Suppressor macrophage treated with lipopolysaccharide for 4 hours (primary cell): Measurements from ENCODE around the gene CPTP.

Experiments
- DNase-seq: peaks from one replicate; pipeline ENCODE4 v3.0.0-alpha.2; 2020

CPTP gene

DNA sequence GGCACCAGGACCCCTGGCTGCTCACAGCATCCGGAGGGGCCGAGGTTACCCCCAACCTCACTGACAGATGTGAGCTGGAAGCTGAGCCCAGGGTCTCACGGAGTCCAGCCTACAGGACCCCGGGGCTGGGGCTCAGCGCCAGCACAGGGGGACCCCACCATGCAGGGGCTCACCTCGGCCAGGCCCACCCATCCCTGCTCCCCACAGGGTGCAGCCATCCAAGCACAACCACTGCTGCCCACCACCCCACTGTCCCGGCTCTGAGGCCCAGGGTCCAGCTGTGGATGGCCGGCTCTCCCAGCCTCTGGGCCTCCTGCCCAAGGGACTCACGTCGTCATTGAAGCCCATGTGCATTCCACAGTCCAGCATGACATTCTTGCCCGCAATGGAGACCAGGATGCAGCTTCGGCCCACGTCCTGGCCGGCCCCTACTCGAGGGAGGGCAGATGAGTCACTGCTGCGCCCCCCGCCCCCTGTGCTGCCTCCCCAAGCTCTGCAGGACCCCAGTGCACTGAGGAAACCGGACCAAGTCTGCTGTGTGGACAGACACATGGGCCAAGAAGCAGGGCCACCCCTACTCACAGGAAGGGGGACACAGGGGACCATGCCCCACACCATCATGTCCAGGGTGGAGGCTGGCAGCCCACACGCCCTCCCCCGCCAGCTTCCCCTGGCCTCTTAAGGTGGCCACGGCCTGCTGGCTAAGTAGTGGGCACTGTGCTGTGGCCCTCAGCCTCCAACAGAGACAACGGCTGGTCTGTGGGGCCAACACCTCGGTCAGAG lies 3.7 kb upstream of the CPTP start:
- no peak for DNase-seq

DNA sequence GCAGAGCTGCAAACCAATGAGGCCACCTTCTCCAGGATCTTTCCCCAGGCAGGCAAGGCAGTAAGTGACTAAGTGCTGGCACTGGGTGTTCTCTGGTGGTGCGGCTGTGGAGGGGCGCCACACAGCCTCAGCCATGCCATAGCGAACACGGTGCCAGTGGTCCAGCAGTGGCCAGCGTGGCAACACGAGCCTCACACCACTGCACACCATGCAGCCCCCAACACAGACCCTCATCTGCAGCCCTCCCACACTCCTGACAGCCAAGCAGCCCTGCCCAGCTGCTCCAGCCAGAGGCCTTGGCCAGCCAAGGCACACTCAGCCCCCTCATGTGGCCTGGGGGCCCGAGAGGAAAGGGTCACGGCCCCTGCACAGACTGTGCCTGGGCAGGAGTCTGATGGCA lies 3.1 kb upstream of the CPTP start:
- DNase-seq: no peak

DNA sequence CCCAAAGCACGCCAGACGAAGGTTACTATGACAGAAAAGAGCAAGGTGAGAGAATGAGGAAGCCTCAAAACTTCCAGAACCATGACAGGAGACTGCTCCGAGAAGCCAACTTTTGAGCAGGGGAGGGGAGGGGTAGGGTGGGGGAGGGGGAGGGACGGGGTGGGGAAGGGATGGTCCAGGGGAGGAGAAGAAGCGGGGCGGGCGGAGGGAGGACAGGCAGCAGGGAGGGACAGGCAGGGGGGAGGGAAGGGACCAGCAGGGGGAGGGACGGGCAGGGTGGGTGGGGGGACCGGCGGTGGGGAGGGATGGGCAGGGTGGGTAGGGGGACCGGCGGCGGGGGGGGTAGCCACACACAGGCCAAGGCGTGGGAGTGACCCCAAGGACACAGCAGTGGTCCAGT lies 2.2 kb upstream of the CPTP start:
- no peak for DNase-seq

DNA sequence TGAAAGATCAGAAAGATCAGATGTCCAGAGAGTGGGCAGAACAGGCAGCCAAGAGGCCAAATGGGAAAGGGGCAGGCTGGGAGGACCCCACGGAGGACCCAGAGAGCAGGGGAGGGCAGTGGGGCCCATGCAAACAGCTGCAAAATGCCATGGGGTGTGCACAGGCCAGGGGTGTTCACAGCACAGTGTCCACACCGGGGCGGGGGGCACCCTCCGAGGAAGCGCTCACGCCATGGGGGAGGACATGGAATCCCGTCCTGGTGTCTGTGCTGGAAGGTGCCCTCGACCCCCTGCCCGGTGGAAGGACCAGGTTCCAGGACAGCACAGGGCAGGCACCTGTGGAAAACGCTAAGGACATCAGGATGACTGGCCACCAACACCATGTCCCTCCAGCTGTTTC lies 1.6 kb upstream of the CPTP start:
- no peak for DNase-seq

DNA sequence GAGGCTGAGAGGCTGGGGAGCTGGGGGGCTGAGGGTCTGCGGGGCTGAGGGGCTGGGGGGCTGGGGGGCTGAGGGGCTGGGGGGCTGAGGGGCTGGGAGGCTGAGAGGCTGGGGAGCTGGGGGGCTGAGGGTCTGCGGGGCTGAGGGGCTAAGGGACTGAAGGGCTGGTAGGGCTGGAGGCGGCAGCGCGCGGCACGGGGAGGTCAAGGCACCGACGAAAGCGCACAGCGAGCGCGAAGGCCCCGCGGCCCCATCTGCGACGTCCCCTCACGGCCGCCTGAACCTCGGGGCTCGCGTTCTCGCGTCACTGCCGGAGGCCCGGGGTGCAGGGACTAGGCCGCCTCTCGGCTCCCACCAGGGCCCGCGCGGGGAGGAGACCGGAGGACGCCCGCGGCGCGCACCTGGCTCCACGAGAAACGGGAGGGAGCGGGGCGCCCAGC lies 498 bp upstream of the CPTP start:
- no peak for DNase-seq

DNA sequence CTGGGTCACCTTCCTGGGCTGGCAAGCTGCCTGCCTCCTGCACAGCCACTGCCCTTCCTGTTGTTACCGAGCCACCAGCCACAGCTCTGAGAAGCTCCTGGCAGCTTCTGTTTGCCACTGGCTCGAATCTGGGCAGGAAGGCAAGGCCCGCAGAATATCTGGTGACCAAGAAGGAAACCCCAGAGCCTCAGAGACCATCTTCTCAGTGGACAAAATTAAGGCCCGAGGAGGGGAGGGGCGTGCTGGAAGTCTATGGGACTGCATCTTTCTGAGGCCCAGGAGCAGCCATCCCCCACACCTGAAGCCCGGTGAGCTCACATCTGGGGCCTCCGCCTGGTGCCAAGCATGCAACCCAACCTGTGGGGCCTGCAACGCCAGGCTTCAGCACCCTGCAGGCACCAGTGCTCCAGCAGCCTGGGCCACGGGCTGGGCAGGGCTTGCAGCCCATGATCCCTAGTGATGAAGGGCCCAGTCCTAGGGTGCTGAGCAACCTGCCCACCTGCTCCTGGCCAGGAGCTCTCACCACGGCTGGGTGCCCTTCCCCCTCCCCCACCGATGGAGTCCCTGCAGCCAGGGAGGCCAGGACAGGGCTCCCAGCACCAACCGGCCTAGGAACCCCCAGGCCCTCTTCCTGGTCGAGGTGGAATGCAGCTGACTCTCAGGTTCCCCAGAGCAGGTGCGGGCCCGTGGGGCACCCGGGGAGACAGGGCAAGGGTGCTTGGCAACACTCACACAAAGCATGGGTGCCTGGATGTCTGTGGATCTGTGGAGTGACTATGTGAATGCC lies 879 bp downstream of the CPTP start:
- no peak for DNase-seq

DNA sequence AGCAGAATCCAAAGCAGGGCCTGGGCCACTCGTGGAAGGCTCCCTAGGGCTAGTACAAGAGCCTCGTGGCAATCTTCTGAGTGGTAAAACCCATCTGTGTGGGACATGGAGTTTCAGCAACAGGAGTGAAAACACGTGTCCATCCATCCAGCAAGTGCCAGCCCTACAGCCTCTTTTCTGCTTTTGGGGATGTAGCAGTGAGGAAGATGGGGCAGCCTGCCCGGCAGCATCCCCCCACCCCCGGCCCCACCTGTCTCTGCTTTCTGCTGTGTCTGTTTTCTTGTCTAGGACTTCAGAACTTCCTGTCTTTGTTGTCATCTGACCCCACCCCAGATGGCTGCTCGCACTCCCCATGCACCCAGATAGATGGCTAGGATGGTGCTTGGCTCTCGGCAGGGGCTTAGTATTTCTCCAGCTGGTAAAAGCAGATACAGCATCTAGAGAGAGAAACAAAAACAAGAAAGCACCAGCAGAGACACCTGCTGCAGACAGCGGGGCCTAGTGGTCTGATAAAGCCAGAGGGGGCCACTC lies 1.5 kb downstream of the CPTP start:
- no peak for DNase-seq

DNA sequence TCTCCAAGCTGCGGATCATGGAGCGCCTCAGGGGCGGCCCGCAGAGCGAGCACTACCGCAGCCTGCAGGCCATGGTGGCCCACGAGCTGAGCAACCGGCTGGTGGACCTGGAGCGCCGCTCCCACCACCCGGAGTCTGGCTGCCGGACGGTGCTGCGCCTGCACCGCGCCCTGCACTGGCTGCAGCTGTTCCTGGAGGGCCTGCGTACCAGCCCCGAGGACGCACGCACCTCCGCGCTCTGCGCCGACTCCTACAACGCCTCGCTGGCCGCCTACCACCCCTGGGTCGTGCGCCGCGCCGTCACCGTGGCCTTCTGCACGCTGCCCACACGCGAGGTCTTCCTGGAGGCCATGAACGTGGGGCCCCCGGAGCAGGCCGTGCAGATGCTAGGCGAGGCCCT lies 2.7 kb downstream of the CPTP start:
- DNase-seq: no peak

DNA sequence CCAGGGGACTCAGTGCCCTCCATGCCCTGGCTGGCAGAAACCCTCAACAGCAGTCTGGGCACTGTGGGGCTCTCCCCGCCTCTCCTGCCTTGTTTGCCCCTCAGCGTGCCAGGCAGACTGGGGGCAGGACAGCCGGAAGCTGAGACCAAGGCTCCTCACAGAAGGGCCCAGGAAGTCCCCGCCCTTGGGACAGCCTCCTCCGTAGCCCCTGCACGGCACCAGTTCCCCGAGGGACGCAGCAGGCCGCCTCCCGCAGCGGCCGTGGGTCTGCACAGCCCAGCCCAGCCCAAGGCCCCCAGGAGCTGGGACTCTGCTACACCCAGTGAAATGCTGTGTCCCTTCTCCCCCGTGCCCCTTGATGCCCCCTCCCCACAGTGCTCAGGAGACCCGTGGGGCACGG lies 3.7 kb downstream of the CPTP start:
- no peak for DNase-seq

DNA sequence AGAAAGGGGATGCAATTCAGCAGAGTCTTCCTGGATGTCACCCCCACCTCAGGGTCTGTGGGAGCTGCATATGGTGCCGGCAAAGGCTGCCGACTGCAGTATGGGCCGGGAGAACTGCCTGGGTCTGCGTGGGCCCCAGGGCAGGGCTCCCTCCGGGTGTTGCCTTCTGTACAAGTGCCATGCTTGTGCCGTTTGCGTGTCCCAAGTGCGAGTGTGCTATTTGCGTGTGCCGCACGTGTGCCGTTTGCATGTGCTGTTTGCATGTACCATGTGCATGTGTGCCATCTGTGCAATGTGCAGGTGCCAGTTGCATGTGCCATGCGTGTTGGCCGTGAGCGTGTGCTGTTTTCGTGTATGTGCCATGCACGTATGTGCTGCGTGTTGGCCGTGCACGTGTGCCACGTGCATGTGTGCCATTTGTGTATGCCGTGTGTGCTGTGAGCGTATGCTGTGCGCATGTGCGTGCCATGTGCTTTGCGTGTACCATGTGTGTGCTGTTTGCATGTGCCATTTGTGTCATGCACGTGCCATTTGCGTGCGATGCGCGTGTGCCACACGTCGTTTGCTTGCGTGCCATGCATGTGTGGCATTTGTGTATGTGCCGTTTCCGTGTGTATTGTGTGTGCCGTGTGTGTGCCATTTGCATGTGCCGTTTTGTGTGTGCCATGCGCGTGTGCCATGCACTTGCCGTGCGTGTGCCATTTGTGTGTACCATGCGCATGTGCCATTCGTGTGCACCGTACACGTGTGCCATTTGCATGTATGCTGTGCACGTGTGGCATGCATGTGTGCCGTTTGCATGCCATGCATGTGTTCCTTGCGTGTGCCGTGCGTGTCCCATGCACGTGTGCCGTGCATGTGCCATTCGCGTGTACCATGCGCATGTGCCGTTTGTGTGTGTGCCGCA lies 5.0 kb downstream of the CPTP start:
- DNase-seq: no peak

DNA sequence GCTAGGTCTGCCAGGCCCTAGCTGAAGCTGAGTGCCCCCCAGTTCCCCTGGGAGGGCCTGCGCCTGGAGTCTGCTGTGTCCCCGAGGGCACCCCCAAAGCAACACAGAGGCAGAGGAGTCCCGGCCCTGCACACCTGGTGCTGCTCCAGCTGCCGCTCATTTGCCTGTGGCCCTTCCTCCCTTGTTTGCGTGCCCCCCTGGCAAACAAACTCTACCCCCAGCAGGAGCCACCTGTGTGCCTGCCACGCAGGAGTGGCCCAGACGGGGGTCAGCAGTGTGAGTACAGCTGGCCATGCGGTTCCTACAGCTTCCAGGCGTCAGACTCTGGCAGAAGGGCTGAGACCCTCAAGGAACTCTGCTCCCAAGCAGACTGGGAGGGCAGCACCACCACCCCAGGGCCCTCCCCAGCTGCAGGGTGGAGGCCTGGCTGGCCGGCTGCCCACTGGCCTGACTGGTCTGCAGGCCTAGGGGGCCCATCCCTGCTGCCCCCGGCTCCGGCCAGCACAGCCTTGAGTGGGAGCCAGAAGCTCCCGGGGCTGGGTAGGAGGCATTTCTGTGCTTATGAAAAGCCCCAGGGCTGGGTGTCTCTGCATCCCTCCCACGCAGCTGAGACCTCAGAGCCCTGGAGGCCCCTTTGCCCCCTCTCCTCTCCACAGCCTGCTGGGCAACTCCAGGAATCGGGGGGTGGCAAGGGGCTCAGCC lies 5.9 kb downstream of the CPTP start:
- DNase-seq: no peak

DNA sequence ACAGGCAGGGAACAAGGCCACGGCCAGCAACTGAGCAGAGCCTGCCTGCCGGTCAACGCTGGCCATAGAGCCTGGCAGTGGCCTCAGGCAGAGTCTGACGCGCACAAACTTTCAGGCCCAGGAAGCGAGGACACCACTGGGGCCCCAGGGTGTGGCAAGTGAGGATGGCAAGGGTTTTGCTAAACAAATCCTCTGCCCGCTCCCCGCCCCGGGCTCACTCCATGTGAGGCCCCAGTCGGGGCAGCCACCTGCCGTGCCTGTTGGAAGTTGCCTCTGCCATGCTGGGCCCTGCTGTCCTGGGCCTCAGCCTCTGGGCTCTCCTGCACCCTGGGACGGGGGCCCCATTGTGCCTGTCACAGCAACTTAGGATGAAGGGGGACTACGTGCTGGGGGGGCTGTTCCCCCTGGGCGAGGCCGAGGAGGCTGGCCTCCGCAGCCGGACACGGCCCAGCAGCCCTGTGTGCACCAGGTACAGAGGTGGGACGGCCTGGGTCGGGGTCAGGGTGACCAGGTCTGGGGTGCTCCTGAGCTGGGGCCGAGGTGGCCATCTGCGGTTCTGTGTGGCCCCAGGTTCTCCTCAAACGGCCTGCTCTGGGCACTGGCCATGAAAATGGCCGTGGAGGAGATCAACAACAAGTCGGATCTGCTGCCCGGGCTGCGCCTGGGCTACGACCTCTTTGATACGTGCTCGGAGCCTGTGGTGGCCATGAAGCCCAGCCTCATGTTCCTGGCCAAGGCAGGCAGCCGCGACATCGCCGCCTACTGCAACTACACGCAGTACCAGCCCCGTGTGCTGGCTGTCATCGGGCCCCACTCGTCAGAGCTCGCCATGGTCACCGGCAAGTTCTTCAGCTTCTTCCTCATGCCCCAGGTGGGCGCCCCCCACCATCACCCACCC lies 6.7 kb downstream of the CPTP start, which contains the start of gene TAS1R3:
TAS1R3 (plus strand) TSS at position 213 of the 898 bp plus-strand sequence; CDS start at position 279, 66 bp downstream.
- DNase-seq: no peak

DNA sequence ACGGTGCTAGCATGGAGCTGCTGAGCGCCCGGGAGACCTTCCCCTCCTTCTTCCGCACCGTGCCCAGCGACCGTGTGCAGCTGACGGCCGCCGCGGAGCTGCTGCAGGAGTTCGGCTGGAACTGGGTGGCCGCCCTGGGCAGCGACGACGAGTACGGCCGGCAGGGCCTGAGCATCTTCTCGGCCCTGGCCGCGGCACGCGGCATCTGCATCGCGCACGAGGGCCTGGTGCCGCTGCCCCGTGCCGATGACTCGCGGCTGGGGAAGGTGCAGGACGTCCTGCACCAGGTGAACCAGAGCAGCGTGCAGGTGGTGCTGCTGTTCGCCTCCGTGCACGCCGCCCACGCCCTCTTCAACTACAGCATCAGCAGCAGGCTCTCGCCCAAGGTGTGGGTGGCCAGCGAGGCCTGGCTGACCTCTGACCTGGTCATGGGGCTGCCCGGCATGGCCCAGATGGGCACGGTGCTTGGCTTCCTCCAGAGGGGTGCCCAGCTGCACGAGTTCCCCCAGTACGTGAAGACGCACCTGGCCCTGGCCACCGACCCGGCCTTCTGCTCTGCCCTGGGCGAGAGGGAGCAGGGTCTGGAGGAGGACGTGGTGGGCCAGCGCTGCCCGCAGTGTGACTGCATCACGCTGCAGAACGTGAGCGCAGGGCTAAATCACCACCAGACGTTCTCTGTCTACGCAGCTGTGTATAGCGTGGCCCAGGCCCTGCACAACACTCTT lies 7.6 kb downstream of the CPTP start:
- no peak for DNase-seq

DNA sequence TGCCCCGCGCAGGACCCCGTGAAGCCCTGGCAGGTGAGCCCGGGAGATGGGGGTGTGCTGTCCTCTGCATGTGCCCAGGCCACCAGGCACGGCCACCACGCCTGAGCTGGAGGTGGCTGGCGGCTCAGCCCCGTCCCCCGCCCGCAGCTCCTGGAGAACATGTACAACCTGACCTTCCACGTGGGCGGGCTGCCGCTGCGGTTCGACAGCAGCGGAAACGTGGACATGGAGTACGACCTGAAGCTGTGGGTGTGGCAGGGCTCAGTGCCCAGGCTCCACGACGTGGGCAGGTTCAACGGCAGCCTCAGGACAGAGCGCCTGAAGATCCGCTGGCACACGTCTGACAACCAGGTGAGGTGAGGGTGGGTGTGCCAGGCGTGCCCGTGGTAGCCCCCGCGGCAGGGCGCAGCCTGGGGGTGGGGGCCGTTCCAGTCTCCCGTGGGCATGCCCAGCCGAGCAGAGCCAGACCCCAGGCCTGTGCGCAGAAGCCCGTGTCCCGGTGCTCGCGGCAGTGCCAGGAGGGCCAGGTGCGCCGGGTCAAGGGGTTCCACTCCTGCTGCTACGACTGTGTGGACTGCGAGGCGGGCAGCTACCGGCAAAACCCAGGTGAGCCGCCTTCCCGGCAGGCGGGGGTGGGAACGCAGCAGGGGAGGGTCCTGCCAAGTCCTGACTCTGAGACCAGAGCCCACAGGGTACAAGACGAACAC lies 8.3 kb downstream of the CPTP start:
- no peak for DNase-seq

DNA sequence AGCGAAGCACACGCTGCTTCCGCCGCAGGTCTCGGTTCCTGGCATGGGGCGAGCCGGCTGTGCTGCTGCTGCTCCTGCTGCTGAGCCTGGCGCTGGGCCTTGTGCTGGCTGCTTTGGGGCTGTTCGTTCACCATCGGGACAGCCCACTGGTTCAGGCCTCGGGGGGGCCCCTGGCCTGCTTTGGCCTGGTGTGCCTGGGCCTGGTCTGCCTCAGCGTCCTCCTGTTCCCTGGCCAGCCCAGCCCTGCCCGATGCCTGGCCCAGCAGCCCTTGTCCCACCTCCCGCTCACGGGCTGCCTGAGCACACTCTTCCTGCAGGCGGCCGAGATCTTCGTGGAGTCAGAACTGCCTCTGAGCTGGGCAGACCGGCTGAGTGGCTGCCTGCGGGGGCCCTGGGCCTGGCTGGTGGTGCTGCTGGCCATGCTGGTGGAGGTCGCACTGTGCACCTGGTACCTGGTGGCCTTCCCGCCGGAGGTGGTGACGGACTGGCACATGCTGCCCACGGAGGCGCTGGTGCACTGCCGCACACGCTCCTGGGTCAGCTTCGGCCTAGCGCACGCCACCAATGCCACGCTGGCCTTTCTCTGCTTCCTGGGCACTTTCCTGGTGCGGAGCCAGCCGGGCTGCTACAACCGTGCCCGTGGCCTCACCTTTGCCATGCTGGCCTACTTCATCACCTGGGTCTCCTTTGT lies 9.1 kb downstream of the CPTP start:
- no peak for DNase-seq

DNA sequence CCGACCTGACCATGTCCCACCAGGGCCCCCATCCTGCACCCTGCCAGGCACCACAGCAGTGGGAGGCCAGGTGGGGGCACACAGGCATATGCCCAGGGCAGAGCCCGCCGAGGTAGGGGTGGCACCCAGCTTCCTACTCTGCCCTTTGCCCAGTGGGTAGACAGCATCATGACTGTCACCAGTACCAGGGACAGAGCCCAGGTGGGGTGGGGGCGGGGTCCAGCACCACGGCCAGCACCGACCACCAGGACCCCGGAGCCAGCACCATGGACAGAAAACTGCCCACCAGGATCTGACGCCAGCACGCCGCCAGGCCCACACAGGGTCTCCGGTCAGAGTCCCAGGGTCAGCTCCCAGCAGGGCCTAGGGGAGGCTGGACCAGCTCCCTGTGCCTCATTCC lies 10.2 kb downstream of the CPTP start:
- no peak for DNase-seq

DNA sequence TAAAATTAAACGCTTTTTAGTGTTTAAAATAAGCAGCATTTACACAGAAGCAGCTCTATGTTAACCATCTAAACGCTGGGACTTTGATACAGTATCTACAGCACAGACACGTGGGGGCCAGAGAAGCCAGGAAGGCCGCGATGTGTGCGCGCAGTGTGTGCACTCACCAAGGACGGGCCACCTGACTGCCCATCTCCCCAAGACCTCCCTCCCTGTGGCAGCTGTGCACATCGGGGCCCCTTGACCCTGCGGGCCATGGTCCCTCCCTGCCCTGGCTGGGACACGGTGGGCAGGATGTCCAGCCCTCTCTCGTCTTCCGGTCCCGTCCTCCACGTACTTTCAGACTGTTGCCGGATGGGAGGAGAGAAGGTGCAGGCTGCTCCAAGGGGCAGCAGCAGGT lies 10.7 kb downstream of the CPTP start:
- no peak for DNase-seq

DNA sequence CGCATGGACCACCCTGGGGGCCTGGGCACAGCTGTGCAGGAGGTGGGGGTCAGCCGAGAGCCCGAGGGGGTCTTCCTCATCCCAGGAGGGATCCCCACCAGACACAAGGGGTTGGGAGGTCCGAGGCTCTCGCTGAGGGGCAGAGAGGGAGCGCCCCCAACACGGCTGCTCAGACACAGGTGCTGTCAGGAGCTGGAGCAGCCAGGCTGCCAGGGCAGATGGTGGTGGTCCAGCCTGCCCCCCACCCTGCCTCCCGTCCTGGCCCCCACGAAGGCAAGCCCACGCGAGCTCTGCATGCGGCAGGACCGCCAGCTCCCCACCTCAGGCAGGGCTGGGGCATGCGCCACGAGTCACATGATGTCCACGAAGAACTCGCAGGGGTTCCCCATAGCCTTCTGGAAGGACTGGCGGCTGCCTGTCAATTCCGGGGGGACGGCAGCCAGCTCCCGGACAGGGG lies 11.2 kb downstream of the CPTP start:
- DNase-seq: no peak

DNA sequence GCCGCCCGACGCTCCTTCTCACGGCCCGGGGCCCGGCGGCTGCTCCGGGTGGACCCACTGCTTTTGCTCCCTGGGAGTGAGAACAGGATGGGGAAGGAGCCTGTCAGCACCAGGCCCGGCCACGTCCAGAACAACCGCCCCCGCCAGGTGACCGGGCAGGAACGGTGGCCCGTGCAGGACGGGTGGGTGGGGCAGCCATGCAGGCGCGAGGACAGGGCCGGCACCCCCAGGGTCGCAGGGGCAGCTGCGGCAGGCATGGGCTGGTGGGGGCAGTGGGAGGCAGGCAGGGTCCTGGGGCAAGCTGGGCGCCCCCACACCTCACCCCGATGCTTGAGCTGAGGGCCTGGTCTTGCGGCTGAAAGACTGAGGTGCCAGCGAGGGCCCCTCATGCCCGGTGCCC lies 11.8 kb downstream of the CPTP start:
- DNase-seq: no peak
